Gastrocnemius medialis (tissue), 4 donors: ENCODE measurements around the gene KRT82. TPM values are rescaled to one million over a fixed set of nuclear protein-coding genes. Genes with fewer than 3 reads are reported as not detected.

ENCODE experiments used
- ATAC-seq, 2 donors: fragments of 150-250 bp; one replicate each; pipeline ENCODE4 v1.9.1; 2016
- DNase-seq, 2 donors: peaks; one replicate each; pipeline ENCODE4 v3.0.0-alpha.2; 2019
- H3K27ac ChIP-seq, 4 donors: fragments of 200-600 bp; sonication (generic); 1 replicate in 1 of 4; 2 replicates in 3 of 4; pipeline ENCODE4 v1.5.1; 2016 to 2018; ENCODE audit warnings: mild to moderate bottlenecking in 2 of 4, moderate library complexity in 1 of 4
- H3K27me3 ChIP-seq, 3 donors: fragments of 200-600 bp; sonication (generic) in 2 of 3; 1 replicate in 1 of 3; 2 replicates in 2 of 3; pipeline versions ENCODE4 v1.5.1 to v1.6.0; 2016 to 2019; ENCODE audit warnings: mild to moderate bottlenecking in 1 of 3, moderate library complexity in 1 of 3
- H3K36me3 ChIP-seq, 2 donors: fragments of 200-600 bp; sonication (generic) in 1 of 2; one replicate each; pipeline ENCODE4 v1.5.1; 2017 to 2018
- H3K4me1 ChIP-seq, 2 donors: fragments of 200-600 bp; sonication (generic) in 1 of 2; one replicate each; pipeline ENCODE4 v1.5.1; 2016 to 2017; ENCODE audit warnings: mild to moderate bottlenecking in 2 of 2
- H3K4me3 ChIP-seq, 4 donors: fragments of 200-600 bp; sonication (generic) in 3 of 4; 1 replicate in 1 of 4; 2 replicates in 3 of 4; pipeline ENCODE4 v1.5.1; 2016 to 2019; ENCODE audit warnings: mild to moderate bottlenecking in 2 of 4
- H3K9me3 ChIP-seq, 3 donors: fragments of 200-600 bp; sonication (generic) in 2 of 3; 1 replicate in 1 of 3; 2 replicates in 2 of 3; pipeline ENCODE4 v1.5.1; 2016 to 2019
- CTCF ChIP-seq, 5 experiments: fragments of 450-650 bp in 3 of 5; fragments of 200-600 bp in 2 of 5; sonication (generic) in 2 of 5; IDR thresholded peaks in 4 of 5; conservative IDR thresholded peaks in 1 of 5; 1 replicate in 4 of 5; 2 replicates in 1 of 5; pipeline ENCODE4 v1.5.1; 2016 to 2019; ENCODE audit warnings: antibody characterized with exemption in 5 of 5, mild to moderate bottlenecking in 3 of 5, moderate library complexity in 3 of 5
- POLR2A ChIP-seq, 2 donors: fragments of 450-650 bp; IDR thresholded peaks; one replicate each; pipeline ENCODE4 v1.6.1; 2017; ENCODE audit warnings: antibody characterized with exemption in 2 of 2, mild to moderate bottlenecking in 2 of 2, moderate library complexity in 2 of 2
- in situ Hi-C, 4 donors: fragments of 200-750 bp; cut with MboI; loops; one replicate each; pipeline versions ENCODE4 v1.15.0 to v1.8.0; 2017; ENCODE audit warnings: low sequenced_read_pairs in 4 of 4
- intact Hi-C: fragments of 100-400 bp; cut with DNase I; formaldehyde crosslinking; loops from one replicate; pipeline ENCODE4 v1.15.1; 2023; ENCODE audit warnings: low total_unique reads
- total RNA-seq, 4 donors: library from RNA; depleted of rRNA; stranded (reverse); fragments of >200 nt; gene quantifications; one replicate each; pipeline versions ENCODE4 v1.1.0 to v1.2.3, GENCODE V29; 2016

The KRT82 gene
- total RNA-seq, 4 donors from 2014 or later, result not detected

GRCh38 chr12:52434081-52434733 lies 28.1 kb upstream of the KRT82 start, which contains the start of gene KRT75:
Gene KRT75 (minus strand): TSS chr12:52434371. CDS start chr12:52434304, 67 bp downstream.
- Histone ChIP-seq H3K27ac (no peak within 1 kb of the TSS), H3K36me3 (no peaks in the 10 kb centered on the region), H3K27me3 (peaks cover 2 to 11% (median 9%) of the 10 kb centered on the region in 3 donors), H3K9me3 (no peaks in the 10 kb centered on the region), H3K4me3 (no peak within 1 kb of the TSS), H3K4me1 (no peaks in the 10 kb centered on the region)
- ATAC-seq, result no peak
- no peak for TF ChIP-seq POLR2A (IDR thresholded peaks at IDR 0.05)
- DNase-seq, result no peak
- intact Hi-C loops (no loop called here), in situ Hi-C loops (no loop called here)

- Histone ChIP-seq H3K4me3 (no peak overlapping the region), H3K27me3 (peaks cover 2 to 11% (median 9%) of the 10 kb centered on the region in 3 donors), H3K4me1 (no peaks in the 10 kb centered on the region), H3K27ac (no peak overlapping the region), H3K36me3 (no peaks in the 10 kb centered on the region), H3K9me3 (no peaks in the 10 kb centered on the region)
- in situ Hi-C loops, result no loop called here
- DNase-seq (no peak), ATAC-seq (no peak)
- TF ChIP-seq POLR2A (IDR thresholded peaks at IDR 0.05), result no peak
- TF ChIP-seq CTCF (IDR thresholded peaks at IDR 0.05 in 4 of 5, conservative IDR thresholded peaks at IDR 0.05 in 1 of 5), result no peak
- intact Hi-C loops, result no loop called here
Measured at GRCh38 chr12:52433501-52434080, 27.5 kb upstream of the KRT82 start.

- H3K4me1 ChIP-seq, result no peaks in the 10 kb centered on the region
- peaks cover 2 to 11% (median 9%) of the 10 kb centered on the region in 3 donors for H3K27me3 ChIP-seq
- no peaks in the 10 kb centered on the region for H3K9me3 ChIP-seq
- in situ Hi-C loops (no loop called here), intact Hi-C loops (no loop called here)
- H3K36me3 ChIP-seq, result no peaks in the 10 kb centered on the region
- no peak for ATAC-seq
- no peak overlapping the region for H3K4me3 ChIP-seq
- H3K27ac ChIP-seq, result no peak overlapping the region
- TF ChIP-seq CTCF (IDR thresholded peaks at IDR 0.05 in 4 of 5, conservative IDR thresholded peaks at IDR 0.05 in 1 of 5), result no peak
- no peak for TF ChIP-seq POLR2A (IDR thresholded peaks at IDR 0.05)
- no peak for DNase-seq
Measured at GRCh38 chr12:52432559-52433207, 26.5 kb upstream of the KRT82 start.

- intact Hi-C loops (no loop called here), in situ Hi-C loops (no loop called here)
- Histone ChIP-seq H3K27me3 (peaks cover 0 to 8% (median under 1%) of the 10 kb centered on the region in 3 donors), H3K9me3 (no peaks in the 10 kb centered on the region), H3K4me1 (no peaks in the 10 kb centered on the region), H3K27ac (no peak overlapping the region), H3K4me3 (no peak overlapping the region), H3K36me3 (no peaks in the 10 kb centered on the region)
- ATAC-seq (no peak), DNase-seq (no peak)
- TF ChIP-seq POLR2A (IDR thresholded peaks at IDR 0.05), result no peak
- no peak for TF ChIP-seq CTCF (IDR thresholded peaks at IDR 0.05 in 4 of 5, conservative IDR thresholded peaks at IDR 0.05 in 1 of 5)
Measured at GRCh38 chr12:52428121-52428520, 22.0 kb upstream of the KRT82 start.

- no peaks in the 10 kb centered on the region for H3K4me1 ChIP-seq
- H3K36me3 ChIP-seq, result no peaks in the 10 kb centered on the region
- in situ Hi-C loops (no loop called here), intact Hi-C loops (no loop called here)
- ATAC-seq (no peak), DNase-seq (no peak)
- H3K27me3 ChIP-seq, result peaks cover 0 to 4% (median 3%) of the 10 kb centered on the region in 3 donors
- H3K27ac ChIP-seq, result no peak overlapping the region
- H3K9me3 ChIP-seq, result no peaks in the 10 kb centered on the region
- no peak for TF ChIP-seq POLR2A (IDR thresholded peaks at IDR 0.05)
- TF ChIP-seq CTCF (IDR thresholded peaks at IDR 0.05 in 4 of 5, conservative IDR thresholded peaks at IDR 0.05 in 1 of 5), result no peak
- H3K4me3 ChIP-seq, result no peak overlapping the region
Measured at GRCh38 chr12:52427083-52427482, 20.9 kb upstream of the KRT82 start.
